Mesenchymal stem cell (in vitro differentiated cells and primary cell): ENCODE data around the gene GOLGA3.
A peak's percentile ranks its signal among the peaks of the same experiment; 100 is the strongest.

Experiments used
- DNase-seq: peaks from one replicate; pipeline ENCODE4 v3.0.0-alpha.2; 2013
- H2AFZ ChIP-seq: one replicate; pipeline ENCODE4 v1.6.1; 2013; ENCODE audit warnings: low read depth, mild to moderate bottlenecking, control low read depth, inconsistent platforms, low read length, moderate library complexity
- H2AK5ac ChIP-seq: 2 replicates; pipeline ENCODE4 v1.6.1; 2013; ENCODE audit warnings: low read length, moderate library complexity, mild to moderate bottlenecking, inconsistent platforms; ENCODE audit not compliant: severe bottlenecking
- H2BK120ac ChIP-seq: one replicate; pipeline ENCODE4 v1.6.1; 2013; ENCODE audit warnings: low read depth, mild to moderate bottlenecking, inconsistent platforms, low read length, moderate library complexity
- H2BK12ac ChIP-seq, 2 experiments: one replicate each; pipeline ENCODE4 v1.6.1; 2013; ENCODE audit warnings: inconsistent platforms in 2 of 2, low read length in 2 of 2, mild to moderate bottlenecking in 2 of 2, moderate library complexity in 2 of 2, control low read depth in 1 of 2
- H2BK15ac ChIP-seq: one replicate; pipeline ENCODE4 v1.6.1; 2013; ENCODE audit warnings: mild to moderate bottlenecking, low read depth, inconsistent platforms; ENCODE audit not compliant: poor library complexity, severe bottlenecking
- H2BK5ac ChIP-seq: 2 replicates; pipeline ENCODE4 v1.6.1; 2013; ENCODE audit warnings: low read depth, mild to moderate bottlenecking, low read length, control low read depth, inconsistent platforms; ENCODE audit not compliant: poor library complexity, severe bottlenecking
- H3K14ac ChIP-seq, 2 experiments: one replicate each; pipeline ENCODE4 v1.6.1; 2013; ENCODE audit warnings: inconsistent platforms in 2 of 2, low read length in 2 of 2, control low read depth in 1 of 2, mild to moderate bottlenecking in 1 of 2, moderate library complexity in 1 of 2
- H3K18ac ChIP-seq, 2 experiments: one replicate each; pipeline ENCODE4 v1.6.1; 2013; ENCODE audit warnings: inconsistent platforms in 2 of 2, low read length in 2 of 2, control low read depth in 1 of 2, low read depth in 1 of 2, mild to moderate bottlenecking in 1 of 2
- H3K23ac ChIP-seq, 2 experiments: one replicate each; pipeline ENCODE4 v1.6.1; 2013; ENCODE audit warnings: inconsistent platforms in 2 of 2, low read length in 2 of 2, mild to moderate bottlenecking in 2 of 2, moderate library complexity in 2 of 2, control low read depth in 1 of 2
- H3K27ac ChIP-seq: 2 replicates; pipeline ENCODE4 v1.5.1; 2013; ENCODE audit warnings: mild to moderate bottlenecking, moderate library complexity, low read length, control low read depth, inconsistent platforms; ENCODE audit not compliant: poor library complexity, severe bottlenecking
- H3K27me3 ChIP-seq, 2 experiments: 2 replicates each; pipeline versions ENCODE4 v1.6.1 to v1.7.0; 2013; ENCODE audit warnings: low read length in 2 of 2, mild to moderate bottlenecking in 2 of 2, moderate library complexity in 2 of 2, control low read depth in 1 of 2, inconsistent platforms in 1 of 2; ENCODE audit not compliant: control insufficient read depth in 1 of 2, insufficient read depth in 1 of 2
- H3K36me3 ChIP-seq, 2 experiments: 2 replicates each; pipeline versions ENCODE4 v1.6.1 to v1.7.0; 2013; ENCODE audit warnings: low read length in 2 of 2, control low read depth in 1 of 2, inconsistent platforms in 1 of 2, low read depth in 1 of 2, mild to moderate bottlenecking in 1 of 2; ENCODE audit not compliant: insufficient read depth in 2 of 2, control insufficient read depth in 1 of 2
- H3K4ac ChIP-seq, 2 experiments: one replicate each; pipeline ENCODE4 v1.6.1; 2013; ENCODE audit warnings: inconsistent platforms in 2 of 2, low read length in 2 of 2, mild to moderate bottlenecking in 2 of 2, moderate library complexity in 2 of 2, control low read depth in 1 of 2, low read depth in 1 of 2
- H3K4me1 ChIP-seq: 2 replicates; pipeline ENCODE4 v1.6.1; 2013; ENCODE audit warnings: low read depth, low read length, control low read depth; ENCODE audit not compliant: control insufficient read depth, insufficient read depth
- H3K4me2 ChIP-seq: 2 replicates; pipeline ENCODE4 v1.6.1; 2013; ENCODE audit warnings: low read length, mild to moderate bottlenecking, inconsistent platforms; ENCODE audit not compliant: poor library complexity, severe bottlenecking
- H3K4me3 ChIP-seq, 2 experiments: 2 replicates each; pipeline versions ENCODE4 v1.5.1 to v1.7.0; 2013; ENCODE audit warnings: low read length in 2 of 2, mild to moderate bottlenecking in 2 of 2, control low read depth in 1 of 2, low read depth in 1 of 2; ENCODE audit not compliant: insufficient read depth in 1 of 2
- H3K79me1 ChIP-seq: replicated peaks from 2 replicates; pipeline ENCODE4 v1.6.1; 2013; ENCODE audit warnings: mild to moderate bottlenecking, control low read depth, low read length, inconsistent platforms; ENCODE audit not compliant: poor library complexity, severe bottlenecking
- H3K9ac ChIP-seq: 2 replicates; pipeline ENCODE4 v1.7.0; 2013; ENCODE audit warnings: mild to moderate bottlenecking, low read length, moderate library complexity
- H3K9me3 ChIP-seq: 2 replicates; pipeline ENCODE4 v1.7.0; 2013; ENCODE audit warnings: mild to moderate bottlenecking, low read length; ENCODE audit not compliant: control insufficient read depth
- H4K8ac ChIP-seq: one replicate; pipeline ENCODE4 v1.6.1; 2013; ENCODE audit warnings: inconsistent platforms, mild to moderate bottlenecking, low read length, moderate library complexity
- H4K91ac ChIP-seq: one replicate; pipeline ENCODE4 v1.6.1; 2013; ENCODE audit warnings: mild to moderate bottlenecking, low read length, inconsistent platforms
- WGBS: methylation state at CpG from one replicate; pipeline ENCODE4 v1.1.7; 2013; ENCODE audit warnings: mixed read lengths; 5-methylcytosine and 5-hydroxymethylcytosine counted together

GOLGA3 gene

DNA sequence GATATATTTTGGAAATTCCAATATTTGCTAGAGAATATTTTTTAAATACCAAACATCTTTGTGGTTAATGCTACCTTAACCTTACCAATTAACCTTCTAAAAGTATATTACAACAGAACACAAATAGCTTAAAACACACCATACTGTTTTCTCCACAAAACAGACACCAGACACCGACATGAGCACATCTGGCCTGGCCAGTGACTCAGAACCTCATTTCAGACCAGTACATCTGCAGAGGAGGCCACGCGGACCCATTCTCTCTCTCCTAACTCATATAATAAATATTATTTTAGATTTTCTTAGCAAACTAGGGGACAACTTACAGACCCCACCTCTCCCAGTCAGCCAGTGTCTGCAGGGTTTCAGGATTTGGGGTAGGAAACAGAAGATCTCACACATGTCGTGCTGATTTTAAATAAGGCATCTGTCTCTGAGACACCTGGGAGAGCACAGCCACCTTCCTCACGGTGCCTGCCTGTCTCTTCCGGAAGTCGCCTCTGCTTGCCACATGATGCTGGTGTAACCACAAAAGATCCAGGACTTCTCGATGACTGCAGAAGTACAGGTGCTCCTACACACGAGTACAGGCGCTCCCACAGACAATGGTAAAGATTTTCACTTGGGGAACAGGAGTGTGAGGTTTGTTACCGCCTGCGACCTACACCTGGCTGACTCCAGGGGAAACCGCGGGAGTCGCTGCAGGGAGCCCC lies 57.4 kb downstream of the GOLGA3 start:
- DNase-seq = no peak
- Histone ChIP-seq H2AK5ac (no peak overlapping the region), H3K79me1 (peaks cover 21% of the 10 kb centered on the region), H3K27me3 (no peaks in the 10 kb centered on the region), H2AFZ (no peak overlapping the region), H3K27ac (peak overlapping the region; percentile 7), H3K9ac (no peak overlapping the region), H2BK12ac (no peak overlapping the region), H3K4me2 (no peak overlapping the region), H4K8ac (no peak overlapping the region), H2BK120ac (no peak overlapping the region), H2BK15ac (no peak overlapping the region), H2BK5ac (no peak overlapping the region), H4K91ac (no peak overlapping the region), H3K4ac (no peak overlapping the region), H3K18ac (no peak overlapping the region), H3K9me3 (no peaks in the 10 kb centered on the region), H3K4me3 (no peak overlapping the region), H3K36me3 (peaks cover 71 to 78% of the 10 kb centered on the region in 2 experiments), H3K23ac (no peak overlapping the region), H3K14ac (no peak overlapping the region), H3K4me1 (peaks cover 11% of the 10 kb centered on the region)
- 98% methylated on average over 13 of the region's 15 CpGs for WGBS

DNA sequence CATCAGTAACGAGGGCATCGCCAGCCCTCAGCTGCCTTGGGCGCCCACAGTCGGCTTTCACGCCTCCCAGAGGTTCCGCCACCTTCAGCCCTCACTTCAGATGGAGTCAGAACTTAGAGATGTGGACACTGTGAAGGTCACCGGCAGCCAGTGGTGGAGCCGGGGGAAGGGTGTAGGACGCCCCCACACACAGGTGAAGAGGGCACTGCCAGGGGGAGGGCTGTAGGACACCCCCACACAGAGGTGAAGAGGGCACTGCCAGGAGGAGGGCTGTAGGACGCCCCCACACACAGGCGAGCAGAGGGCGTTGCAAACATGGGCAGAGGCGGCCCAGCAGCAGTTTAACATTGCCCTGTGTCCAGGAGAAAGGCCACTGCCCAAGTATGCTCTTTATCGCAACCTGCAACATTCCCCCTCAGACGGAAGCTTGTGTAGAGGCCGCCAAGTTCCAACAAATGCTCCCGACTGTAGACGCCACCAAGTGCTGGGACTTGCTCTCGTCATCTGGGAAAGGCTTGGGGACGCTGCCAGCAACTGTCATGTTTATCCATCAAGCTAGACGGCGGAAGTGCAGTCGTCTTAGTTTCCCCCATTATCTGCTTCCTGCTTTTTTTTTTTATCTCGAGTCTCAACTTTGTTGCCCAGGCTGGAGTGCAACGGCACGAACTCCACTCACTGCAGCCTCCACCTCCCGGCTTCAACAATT lies 62.1 kb downstream of the GOLGA3 start:
- Histone ChIP-seq H4K91ac (no peak overlapping the region), H3K27ac (no peak overlapping the region), H3K18ac (no peak overlapping the region), H3K27me3 (no peaks in the 10 kb centered on the region), H3K9me3 (no peaks in the 10 kb centered on the region), H3K23ac (no peak overlapping the region), H3K4ac (no peak overlapping the region), H3K4me3 (no peak overlapping the region), H4K8ac (no peak overlapping the region), H2BK12ac (no peak overlapping the region), H3K14ac (no peak overlapping the region), H2AFZ (no peak overlapping the region), H3K4me2 (no peak overlapping the region), H3K79me1 (peaks cover 16% of the 10 kb centered on the region), H2BK15ac (peak overlapping the region; percentile 13), H3K36me3 (peaks cover 28 to 38% of the 10 kb centered on the region in 2 experiments), H2AK5ac (no peak overlapping the region), H3K9ac (no peak overlapping the region), H2BK5ac (no peak overlapping the region), H3K4me1 (peaks cover 8% of the 10 kb centered on the region), H2BK120ac (no peak overlapping the region)
- 93% methylated on average over 25 of the region's 27 CpGs for WGBS
- DNase-seq = no peak

DNA sequence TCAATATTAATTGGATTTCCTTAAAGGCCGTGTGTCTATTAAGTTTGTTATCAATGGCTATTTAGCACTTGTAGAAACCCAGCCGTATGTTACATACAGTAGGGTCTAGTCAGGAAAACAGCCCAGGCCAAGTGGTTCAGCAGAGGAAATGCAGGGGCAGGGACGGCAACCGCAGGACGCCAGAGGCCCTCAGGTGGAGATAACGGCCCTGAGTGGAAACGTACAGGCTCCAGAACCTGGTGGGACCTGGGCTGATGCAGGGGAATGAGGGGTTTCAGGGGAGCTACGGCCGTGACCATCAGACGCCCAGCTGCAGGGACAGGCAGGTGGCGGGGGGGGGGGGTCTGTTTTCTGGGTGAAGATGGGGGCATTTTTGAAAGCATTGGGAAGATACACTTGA lies 63.3 kb downstream of the GOLGA3 start:
- no peak overlapping the region for H3K18ac ChIP-seq
- H4K8ac ChIP-seq = peak overlapping the region; percentile 39
- no peak overlapping the region for H3K4me3 ChIP-seq
- peaks cover 23 to 28% of the 10 kb centered on the region in 2 experiments for H3K36me3 ChIP-seq
- no peak overlapping the region for H2BK15ac ChIP-seq
- H3K79me1 ChIP-seq = peaks cover 14% of the 10 kb centered on the region
- H3K4ac ChIP-seq = no peak overlapping the region
- no peak for DNase-seq
- no peak overlapping the region for H3K9ac ChIP-seq
- H3K23ac ChIP-seq = no peak overlapping the region
- no peak overlapping the region for H4K91ac ChIP-seq
- H3K9me3 ChIP-seq = no peaks in the 10 kb centered on the region
- H2BK120ac ChIP-seq = no peak overlapping the region
- H3K14ac ChIP-seq = no peak overlapping the region
- no peak overlapping the region for H2AK5ac ChIP-seq
- no peak overlapping the region for H3K4me2 ChIP-seq
- whole genome bisulfite sequencing = 84% methylated on average over 11 of the region's 11 CpGs
- H2BK5ac ChIP-seq = no peak overlapping the region
- no peaks in the 10 kb centered on the region for H3K27me3 ChIP-seq
- peaks cover 6% of the 10 kb centered on the region for H3K4me1 ChIP-seq
- no peak overlapping the region for H3K27ac ChIP-seq
- H2AFZ ChIP-seq = no peak overlapping the region
- no peak overlapping the region for H2BK12ac ChIP-seq

DNA sequence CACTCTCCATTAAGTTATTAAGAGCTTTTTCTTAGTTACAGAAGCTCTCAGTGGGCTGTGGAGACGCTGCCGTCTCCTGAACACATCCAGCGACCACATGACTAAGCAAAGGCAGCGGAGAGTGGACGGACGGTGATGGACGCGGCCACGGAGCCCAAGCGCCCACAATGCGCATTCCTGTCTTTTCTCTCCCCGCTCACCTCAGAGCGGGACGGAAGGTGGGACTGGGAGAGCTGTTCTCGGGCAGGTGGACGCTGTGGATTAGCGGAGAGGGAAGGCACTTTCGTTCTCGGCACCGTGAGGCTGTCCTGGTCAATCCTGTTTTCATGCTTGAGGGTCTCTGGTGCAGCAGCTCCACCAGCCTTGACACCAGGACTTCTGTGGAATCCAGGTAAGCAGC lies 64.4 kb downstream of the GOLGA3 start:
- H3K9me3 ChIP-seq = no peaks in the 10 kb centered on the region
- H3K18ac ChIP-seq = no peak overlapping the region
- no peak overlapping the region for H4K91ac ChIP-seq
- H3K4me3 ChIP-seq = no peak overlapping the region
- H2BK5ac ChIP-seq = no peak overlapping the region
- peaks cover 11% of the 10 kb centered on the region for H3K79me1 ChIP-seq
- H2BK120ac ChIP-seq = no peak overlapping the region
- H4K8ac ChIP-seq = no peak overlapping the region
- peaks cover 17 to 18% of the 10 kb centered on the region in 2 experiments for H3K36me3 ChIP-seq
- 93% methylated on average over 20 of the region's 20 CpGs for WGBS
- no peak overlapping the region for H3K4ac ChIP-seq
- no peak overlapping the region for H2AK5ac ChIP-seq
- H3K27me3 ChIP-seq = no peaks in the 10 kb centered on the region
- H3K14ac ChIP-seq = no peak overlapping the region
- H3K9ac ChIP-seq = no peak overlapping the region
- H3K23ac ChIP-seq = no peak overlapping the region
- no peak overlapping the region for H3K27ac ChIP-seq
- H3K4me2 ChIP-seq = no peak overlapping the region
- H3K4me1 ChIP-seq = peaks cover 11% of the 10 kb centered on the region
- H2BK12ac ChIP-seq = no peak overlapping the region
- DNase-seq = no peak
- no peak overlapping the region for H2AFZ ChIP-seq
- no peak overlapping the region for H2BK15ac ChIP-seq
